HG03521 (cell line): ENCODE data around the gene APOF.
"Not testable (repeated sequence)": the region's sequence is repeated elsewhere in the genome, so short reads cannot be mapped to it uniquely, and the experiment has no call there.

Experiments used
- ATAC-seq: cut with Tn5 transposase; IDR thresholded peaks from one replicate; pipeline ENCODE4 v1.9.1; 2021; ENCODE audit warnings: mild to moderate bottlenecking, moderate library complexity; ENCODE audit not compliant: unreplicated experiment

The APOF gene, protein sequence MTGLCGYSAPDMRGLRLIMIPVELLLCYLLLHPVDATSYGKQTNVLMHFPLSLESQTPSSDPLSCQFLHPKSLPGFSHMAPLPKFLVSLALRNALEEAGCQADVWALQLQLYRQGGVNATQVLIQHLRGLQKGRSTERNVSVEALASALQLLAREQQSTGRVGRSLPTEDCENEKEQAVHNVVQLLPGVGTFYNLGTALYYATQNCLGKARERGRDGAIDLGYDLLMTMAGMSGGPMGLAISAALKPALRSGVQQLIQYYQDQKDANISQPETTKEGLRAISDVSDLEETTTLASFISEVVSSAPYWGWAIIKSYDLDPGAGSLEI

DNA sequence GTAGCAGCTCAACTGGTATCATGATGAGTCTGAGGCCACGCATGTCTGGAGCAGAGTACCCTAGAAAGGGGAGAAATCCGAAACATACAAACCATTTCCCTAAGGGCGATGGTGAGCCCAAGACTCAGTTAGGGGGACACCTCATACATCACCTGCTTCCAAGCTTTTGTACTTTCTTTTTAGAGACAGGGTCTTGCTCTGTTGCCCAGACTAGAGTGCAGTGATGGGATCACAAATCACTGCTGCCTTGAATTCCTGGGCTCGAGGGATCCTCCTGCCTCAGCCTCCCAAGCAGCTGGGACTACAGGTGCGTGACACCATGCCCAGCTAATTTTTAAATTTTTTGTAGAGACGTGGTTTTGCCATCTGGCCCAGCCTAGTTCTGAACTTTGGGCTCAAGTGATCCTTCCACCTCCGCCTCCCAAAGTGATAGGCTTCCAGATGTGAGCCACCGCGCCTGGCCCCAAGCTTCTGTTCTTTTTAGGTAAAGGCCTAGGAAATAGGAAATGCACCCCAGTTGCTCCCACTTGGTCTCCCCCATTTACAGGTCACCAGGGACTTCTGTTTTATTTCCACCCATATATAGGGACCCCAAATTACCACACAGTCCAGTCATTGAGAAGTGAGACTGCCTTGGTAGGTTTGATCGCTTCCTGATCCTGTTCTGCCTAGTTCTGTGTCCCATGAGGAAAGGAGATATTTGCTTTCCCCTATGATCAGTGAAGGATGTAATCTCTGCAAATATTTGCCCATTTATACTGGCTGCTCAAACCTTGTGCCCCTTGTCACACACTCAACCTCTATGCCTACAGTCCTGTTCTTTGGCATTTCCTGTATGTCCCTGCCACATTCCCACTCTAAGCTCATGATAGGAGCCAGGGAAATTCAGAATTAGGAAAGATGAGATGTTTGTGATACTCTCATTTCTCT, at the start of gene APOF:
APOF (minus strand) TSS at position 728 of the 930 bp plus-strand sequence; CDS start at position 616, 112 bp downstream.
- no peak for ATAC-seq

DNA sequence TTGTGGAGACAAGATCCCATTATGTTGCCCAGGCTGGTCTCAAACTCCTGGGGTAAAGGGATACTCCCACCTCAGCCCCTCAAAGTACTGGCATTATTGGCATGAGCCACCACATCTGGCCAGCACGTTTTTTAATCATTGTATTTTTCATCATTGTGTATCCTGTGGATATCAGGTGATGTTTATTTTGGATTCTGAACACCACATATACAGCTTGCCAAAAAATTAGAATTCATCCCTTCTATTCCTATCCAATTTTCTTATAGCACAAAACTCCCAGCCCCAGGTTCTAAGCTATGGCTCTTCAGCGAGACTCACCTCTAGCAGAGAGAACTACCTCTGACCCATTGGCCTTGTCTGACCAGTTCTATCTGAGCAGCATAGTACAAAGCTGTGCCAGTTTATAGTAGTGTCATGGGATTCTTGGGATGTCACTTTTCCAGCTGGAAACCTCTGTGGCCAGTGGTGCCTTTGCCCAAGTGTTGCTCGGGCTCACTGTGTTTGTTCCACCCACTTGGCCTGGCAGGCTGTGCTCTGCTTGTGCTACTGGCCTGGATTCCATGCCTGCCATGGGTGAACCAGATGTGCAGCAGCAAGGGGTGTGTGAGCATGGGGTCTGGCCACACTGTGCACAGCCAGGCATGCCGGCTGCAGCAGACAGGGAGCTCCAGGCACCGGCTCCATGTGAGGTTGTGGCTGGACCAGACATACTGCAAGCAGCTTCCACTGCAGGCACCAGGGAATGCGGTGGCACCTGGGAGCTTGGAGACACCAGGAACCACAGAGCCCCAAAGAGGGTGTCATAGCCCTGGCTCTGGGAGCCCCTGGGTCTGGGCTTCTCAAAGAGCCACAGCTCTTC, 49.4 kb upstream of the APOF start:
- no peak for ATAC-seq

GRCh38 chr12:56410768-56411167, 48.1 kb upstream of the APOF start:
- ATAC-seq: no peak

- no peak for ATAC-seq
These were observed 46.3 kb upstream of the APOF start for GRCh38 chr12:56408799-56409417.

DNA sequence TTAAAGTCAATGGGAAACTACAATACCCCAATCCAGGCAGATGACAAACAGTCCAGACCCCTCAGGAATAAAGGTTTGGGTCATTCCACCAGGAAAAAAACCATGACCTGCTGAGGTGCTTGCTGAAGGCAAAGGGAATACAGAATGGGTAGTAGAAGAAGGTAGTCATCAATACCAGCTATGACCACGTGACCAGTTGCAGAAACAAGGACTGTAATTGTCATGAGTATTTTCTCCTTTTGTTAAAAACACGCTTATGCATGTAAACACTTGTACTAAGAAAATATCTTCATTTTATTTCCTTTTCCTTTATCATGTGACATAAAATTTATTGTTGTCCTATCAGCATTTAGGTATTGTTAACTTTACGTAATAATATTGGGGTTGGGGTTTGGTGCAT, 41.6 kb upstream of the APOF start:
- ATAC-seq: not testable (repeated sequence)

GRCh38 chr12:56401612-56402011, 39.0 kb upstream of the APOF start:
- ATAC-seq: not testable (repeated sequence)

GRCh38 chr12:56401125-56401524, 38.5 kb upstream of the APOF start:
- not testable (repeated sequence) for ATAC-seq

DNA sequence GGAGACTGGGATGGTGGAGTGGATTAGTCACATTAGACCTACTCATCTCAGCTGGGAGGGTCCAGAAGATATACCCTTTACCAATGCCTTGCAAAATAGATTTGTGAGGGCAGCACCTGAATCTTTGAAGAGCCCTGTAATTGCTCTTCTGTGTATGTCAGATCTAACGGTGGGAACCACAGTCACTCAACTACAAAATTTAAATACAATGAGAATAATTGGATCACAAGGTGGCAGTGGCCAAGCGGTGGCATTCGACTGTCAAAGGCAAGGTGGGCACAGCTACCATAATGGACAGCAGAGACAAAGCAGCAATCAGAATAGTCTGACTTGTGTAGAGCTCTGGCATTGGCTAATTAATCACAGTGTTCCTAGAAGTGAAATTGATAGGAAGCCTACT, 36.8 kb upstream of the APOF start:
- not testable (repeated sequence) for ATAC-seq

DNA sequence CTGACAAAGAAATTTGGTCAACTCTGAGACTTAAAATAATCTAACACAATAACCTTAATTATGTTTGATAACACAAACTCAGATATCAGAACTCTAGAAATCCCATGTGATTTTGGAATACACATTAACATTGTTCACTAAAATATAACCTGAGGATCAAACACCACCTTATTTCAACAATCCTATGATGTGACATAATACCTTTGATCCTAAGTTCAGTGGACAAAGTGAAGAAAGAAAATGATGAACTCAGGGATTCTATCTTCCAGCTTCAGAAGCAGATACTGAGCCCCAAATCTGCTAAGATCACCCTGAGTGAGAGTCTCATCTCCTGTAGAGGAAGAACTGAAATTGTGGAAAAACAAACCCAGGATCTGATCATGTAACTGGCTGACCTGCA, 35.7 kb upstream of the APOF start:
- ATAC-seq: no peak

GRCh38 chr12:56392331-56392730, 29.7 kb upstream of the APOF start:
- no peak for ATAC-seq

- ATAC-seq: no peak
These were observed 29.1 kb upstream of the APOF start for GRCh38 chr12:56391721-56392120.

DNA sequence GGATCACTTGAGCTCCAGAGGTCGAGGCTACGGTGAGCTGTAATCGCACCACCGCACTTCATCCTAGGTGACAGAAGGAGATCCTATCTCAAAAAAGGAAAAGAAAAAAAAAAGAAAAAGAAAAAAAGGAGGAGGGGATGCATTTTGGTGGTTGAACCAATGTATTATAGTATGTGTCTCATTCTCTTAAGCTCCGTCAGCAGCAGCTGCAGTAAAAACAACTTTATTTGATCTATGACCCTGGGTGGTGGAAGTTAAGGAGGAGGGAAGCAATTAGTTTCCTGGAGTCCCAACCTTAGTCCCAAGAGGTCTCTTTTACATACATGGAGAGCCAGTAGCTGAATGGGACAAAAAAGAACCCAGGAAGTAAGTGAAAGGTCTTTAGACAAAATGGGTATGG, 26.8 kb upstream of the APOF start:
- no peak for ATAC-seq

DNA sequence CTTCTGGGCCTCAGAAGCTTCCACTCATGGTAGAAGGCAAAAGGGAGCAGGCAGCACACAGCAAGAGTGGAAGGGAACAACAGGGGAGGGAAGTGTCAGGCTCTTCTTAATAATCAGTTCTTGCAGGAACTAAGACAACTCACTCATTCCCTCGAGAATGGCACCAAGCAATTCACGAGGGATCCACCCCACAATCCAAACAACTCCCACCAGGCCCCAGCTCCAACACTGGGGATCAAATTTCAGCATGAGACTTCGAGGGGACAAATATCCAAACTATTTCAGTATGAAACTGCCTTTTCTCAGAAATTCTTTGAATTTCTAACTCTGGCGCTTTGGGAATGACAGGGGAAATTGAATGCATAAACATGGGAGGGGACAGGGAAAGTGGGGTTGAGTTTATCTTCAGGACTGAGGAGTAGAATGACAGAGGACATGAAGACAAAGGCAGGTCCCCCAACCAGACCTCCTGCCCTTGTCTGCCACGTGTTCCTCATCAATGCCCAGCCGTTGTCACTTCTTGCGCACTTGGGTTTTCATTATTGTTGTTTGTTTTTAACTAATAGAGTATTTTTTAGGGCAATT, 24.6 kb upstream of the APOF start:
- ATAC-seq: no peak

DNA sequence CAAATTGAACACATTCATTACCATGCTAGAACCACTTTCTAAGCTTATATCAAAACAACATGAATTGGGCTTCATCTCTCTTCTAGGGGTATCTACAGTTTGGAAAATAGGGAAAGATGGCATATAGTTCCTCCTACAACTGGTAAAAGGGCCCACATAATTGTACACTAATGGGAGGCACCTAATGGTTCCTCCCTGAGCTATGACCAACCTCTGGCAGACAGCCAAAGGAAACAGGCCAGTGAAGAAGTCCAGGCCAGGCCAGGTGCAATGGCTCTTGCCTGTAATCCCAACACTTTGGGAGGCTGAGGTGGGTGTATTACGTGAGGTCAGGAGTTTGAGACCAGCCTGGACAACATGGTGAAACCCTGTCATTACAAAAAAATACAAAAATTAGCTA, 23.2 kb upstream of the APOF start:
- no peak for ATAC-seq

GRCh38 chr12:56382611-56383010, 20.0 kb upstream of the APOF start:
- ATAC-seq: no peak

DNA sequence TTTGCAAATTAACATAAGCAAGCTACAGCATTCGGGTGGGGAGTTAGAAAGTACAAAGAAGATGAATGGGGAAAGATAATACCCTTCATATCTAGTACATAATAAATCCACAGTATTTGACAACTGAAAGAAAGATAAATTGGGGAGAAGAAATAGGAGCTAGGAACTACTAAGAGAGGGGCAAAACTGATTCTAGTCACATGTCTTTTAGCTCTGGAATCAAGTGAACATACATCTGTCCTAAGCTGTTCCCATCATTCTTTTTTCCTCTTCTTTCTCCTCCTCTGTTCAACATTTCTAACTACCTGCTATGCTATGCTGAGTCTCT, 15.3 kb upstream of the APOF start:
- no peak for ATAC-seq

DNA sequence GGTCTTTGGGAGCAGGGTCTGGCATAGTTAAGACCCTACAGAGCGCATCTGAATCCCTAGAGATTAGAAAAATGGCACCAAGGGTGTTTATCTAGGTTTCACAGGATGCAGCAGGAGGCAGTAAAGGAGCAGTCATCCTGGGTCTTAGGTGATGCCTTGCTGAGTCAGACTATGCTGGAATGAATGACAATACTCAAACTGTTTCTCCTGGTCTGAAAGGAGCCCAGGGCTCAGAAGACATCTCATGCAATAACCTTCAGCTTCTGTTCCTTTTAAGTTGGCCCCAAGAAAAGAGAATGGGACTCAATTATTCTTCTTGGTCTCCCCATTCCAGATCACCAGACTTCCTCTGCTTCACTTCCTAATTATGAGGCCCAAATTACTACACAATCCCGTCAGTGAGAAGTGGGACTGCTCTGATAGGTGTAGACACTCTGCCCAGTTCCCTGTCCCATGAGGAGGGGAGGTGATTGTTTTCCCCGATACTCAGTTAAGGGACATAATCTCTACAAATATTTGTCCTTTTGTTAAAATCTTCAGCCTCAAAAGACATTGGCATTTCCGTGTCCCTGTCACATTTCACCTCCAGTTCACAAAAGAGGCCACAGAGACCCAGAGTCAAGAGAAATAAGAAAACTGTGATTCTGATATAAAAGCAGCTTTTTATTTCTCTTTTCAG, 14.8 kb upstream of the APOF start:
- no peak for ATAC-seq

- peak; percentile 64 for ATAC-seq
These were observed 13.2 kb upstream of the APOF start for GRCh38 chr12:56375598-56376434.
